Nephron progenitor cell (in vitro differentiated cells): ENCODE results near the gene TBC1D24.

Source experiments
- DNase-seq: peaks from one replicate; pipeline ENCODE4 v3.0.0; 2021
- H3K27ac Mint-ChIP-seq: 2 replicates; pipeline ENCODE4 v1.8.0; 2021; ENCODE audit warnings: mild to moderate bottlenecking, moderate library complexity, mixed read lengths
- H3K27me3 Mint-ChIP-seq: 2 replicates; pipeline ENCODE4 v1.8.0; 2021; ENCODE audit warnings: mild to moderate bottlenecking, low read depth, mixed read lengths; ENCODE audit not compliant: poor library complexity
- H3K36me3 Mint-ChIP-seq: 2 replicates; pipeline ENCODE4 v1.8.0; 2021; ENCODE audit warnings: low read depth, mixed read lengths
- H3K4me1 Mint-ChIP-seq: 2 replicates; pipeline ENCODE4 v1.8.0; 2021; ENCODE audit warnings: mixed read lengths
- H3K4me3 Mint-ChIP-seq: 2 replicates; pipeline ENCODE4 v1.8.0; 2021; ENCODE audit warnings: mild to moderate bottlenecking, moderate library complexity, mixed read lengths
- H3K9me3 Mint-ChIP-seq: 2 replicates; pipeline ENCODE4 v1.8.0; 2021; ENCODE audit warnings: mild to moderate bottlenecking, moderate library complexity, mixed read lengths
- TF ChIP-seq, protein P1 (sequence below): fragments of 200-600 bp; sonication (generic); IDR thresholded peaks from 2 replicates; pipeline ENCODE4 v1.5.0; 2021; ENCODE audit warnings: antibody characterized with exemption

TBC1D24 gene

DNA sequence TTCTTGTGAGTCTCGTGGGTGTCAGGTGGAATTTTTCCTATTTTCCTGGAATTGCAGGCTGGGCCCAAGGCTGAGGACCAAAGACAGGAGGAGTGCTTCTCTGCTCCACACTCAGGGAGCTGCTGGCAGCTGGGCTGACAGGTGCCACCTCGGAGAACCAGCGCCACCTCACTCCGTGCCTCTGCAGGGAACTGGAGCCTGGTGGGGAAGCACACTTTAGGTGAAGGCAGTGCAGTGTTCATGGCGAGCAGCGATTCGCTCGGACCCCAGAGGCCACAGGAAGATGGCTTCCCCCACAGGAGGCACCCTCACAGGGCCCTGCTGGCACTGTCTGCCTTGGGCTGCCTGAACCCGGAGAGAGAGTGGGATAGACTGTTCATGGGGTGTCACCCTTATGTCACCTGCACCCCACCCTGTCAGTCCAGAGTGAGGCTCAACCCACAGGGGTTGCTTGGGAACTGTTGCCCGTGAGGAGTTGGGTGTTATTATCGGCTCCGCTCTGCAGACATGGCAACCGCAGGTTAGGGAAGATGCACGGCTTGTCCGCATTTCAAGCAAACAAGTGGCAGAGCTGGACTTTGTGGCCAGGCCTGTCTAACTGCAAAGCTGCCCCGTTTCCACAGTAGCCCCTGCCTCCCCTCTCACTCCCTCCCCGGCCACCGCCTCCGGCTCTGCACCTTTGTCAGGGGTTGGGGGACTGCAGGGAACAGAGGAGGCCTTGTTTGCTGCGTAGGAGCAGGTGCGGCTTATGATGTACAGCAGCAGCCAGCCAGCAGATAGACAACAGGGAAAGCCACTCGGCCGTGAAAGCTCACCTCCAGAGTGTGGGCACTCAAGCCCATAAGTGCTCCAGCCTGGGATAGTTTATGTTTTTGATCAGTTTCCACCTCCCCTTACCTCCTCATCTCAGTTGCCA lies 15.5 kb downstream of the TBC1D24 start:
- DNase-seq: no peak
- TF ChIP-seq, protein P1, sequence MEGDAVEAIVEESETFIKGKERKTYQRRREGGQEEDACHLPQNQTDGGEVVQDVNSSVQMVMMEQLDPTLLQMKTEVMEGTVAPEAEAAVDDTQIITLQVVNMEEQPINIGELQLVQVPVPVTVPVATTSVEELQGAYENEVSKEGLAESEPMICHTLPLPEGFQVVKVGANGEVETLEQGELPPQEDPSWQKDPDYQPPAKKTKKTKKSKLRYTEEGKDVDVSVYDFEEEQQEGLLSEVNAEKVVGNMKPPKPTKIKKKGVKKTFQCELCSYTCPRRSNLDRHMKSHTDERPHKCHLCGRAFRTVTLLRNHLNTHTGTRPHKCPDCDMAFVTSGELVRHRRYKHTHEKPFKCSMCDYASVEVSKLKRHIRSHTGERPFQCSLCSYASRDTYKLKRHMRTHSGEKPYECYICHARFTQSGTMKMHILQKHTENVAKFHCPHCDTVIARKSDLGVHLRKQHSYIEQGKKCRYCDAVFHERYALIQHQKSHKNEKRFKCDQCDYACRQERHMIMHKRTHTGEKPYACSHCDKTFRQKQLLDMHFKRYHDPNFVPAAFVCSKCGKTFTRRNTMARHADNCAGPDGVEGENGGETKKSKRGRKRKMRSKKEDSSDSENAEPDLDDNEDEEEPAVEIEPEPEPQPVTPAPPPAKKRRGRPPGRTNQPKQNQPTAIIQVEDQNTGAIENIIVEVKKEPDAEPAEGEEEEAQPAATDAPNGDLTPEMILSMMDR: no peak
- Mint-ChIP-seq H3K27ac (no peak overlapping the region), H3K9me3 (no peaks in the 10 kb centered on the region), H3K4me3 (no peak overlapping the region), H3K27me3 (no peaks in the 10 kb centered on the region), H3K36me3 (no peaks in the 10 kb centered on the region), H3K4me1 (peaks cover 34% of the 10 kb centered on the region)

DNA sequence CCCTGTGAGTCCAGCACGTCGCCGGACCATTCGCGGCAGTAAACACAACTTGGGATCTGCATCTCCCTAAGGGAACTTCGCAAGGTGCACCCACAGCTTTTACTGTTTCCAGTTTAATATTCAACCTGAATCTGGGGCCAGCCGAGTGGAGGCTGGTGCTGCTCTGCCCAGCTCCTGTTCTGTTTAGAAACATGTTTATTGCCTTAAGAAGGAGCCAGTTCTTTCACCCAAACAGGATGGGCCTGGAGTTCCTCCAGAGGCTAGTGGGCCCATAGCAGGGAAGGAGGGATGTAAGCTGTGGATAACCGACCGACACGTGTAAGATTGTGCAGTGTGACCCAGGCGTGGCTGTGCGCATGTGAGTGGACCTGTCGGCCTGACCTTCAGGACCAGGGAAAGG lies 17.4 kb downstream of the TBC1D24 start:
- Mint-ChIP-seq H3K9me3 (no peaks in the 10 kb centered on the region), H3K27ac (no peak overlapping the region), H3K4me3 (no peak overlapping the region), H3K4me1 (peaks cover 28% of the 10 kb centered on the region), H3K36me3 (peaks cover under 1% of the 10 kb centered on the region), H3K27me3 (no peaks in the 10 kb centered on the region)
- DNase-seq: no peak
- TF ChIP-seq, protein P1: no peak

DNA sequence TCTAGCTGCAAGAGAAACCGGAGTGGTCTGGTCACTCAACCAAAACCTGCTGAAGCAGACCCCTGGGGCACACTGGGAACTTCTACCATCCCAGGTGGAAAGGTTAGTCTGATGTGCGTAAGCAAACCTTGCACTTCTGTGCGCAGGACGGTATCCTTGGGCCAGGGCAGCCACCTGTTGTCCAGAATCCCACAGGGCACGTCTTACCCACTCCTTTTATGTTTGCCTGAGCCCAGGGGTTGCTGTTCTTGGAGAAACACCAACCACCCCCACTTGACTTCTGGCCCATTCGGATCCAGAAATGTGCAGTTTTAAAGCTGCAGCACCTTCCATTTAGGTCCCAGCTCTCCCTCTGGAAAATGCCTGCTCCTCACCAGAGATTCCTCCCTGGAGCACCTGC lies 18.7 kb downstream of the TBC1D24 start:
- Mint-ChIP-seq H3K4me3 (no peak overlapping the region), H3K27ac (no peak overlapping the region), H3K9me3 (no peaks in the 10 kb centered on the region), H3K36me3 (peaks cover 6% of the 10 kb centered on the region), H3K27me3 (no peaks in the 10 kb centered on the region), H3K4me1 (peaks cover 27% of the 10 kb centered on the region)
- DNase-seq: no peak
- TF ChIP-seq, protein P1: no peak

DNA sequence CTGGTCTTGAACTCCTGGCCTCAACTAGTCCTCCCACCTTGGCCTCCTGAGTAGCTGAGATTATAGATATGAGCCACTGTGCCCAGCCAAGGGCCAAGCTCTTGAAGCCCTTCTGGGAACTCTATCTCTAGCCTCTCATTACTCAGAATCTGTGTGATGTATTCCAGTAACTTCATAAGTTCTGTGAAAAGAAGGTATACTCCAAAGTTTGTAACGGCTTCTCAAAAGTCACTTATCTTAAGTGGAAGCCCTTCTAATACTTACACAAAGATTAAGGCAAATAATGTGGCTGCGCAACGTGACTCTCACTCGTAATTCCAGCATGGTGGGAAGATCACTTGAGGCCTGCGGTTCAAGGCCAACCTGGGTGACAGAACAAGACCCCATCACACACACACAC lies 19.7 kb downstream of the TBC1D24 start:
- peaks cover 27% of the 10 kb centered on the region for H3K4me1 Mint-ChIP-seq
- no peak overlapping the region for H3K27ac Mint-ChIP-seq
- TF ChIP-seq, protein P1: no peak
- no peak overlapping the region for H3K4me3 Mint-ChIP-seq
- no peak for DNase-seq
- H3K36me3 Mint-ChIP-seq: peaks cover 6% of the 10 kb centered on the region
- H3K27me3 Mint-ChIP-seq: peaks cover 3% of the 10 kb centered on the region
- H3K9me3 Mint-ChIP-seq: no peaks in the 10 kb centered on the region

DNA sequence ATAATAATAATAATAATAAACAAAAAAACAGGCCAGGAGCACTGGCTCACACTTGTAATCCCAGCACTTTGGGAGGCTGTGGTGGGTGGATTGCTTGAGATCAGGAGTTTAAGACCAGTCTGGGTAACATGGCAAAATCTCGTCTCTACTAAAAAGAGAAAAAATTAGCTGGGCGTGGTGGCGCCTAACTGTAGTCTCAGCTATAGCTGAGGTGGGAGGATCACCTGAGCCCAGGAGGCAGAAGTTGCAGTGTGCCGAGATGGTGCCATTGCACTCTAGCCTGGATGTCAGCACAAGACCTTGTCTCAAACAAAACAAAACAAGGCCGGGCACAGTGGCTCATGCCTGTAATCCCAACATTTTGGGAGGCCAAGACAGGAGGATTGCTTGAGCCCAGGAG lies 20.1 kb downstream of the TBC1D24 start:
- Mint-ChIP-seq H3K27me3 (peaks cover 3% of the 10 kb centered on the region), H3K36me3 (peaks cover 6% of the 10 kb centered on the region), H3K4me1 (peaks cover 27% of the 10 kb centered on the region), H3K9me3 (no peaks in the 10 kb centered on the region), H3K4me3 (no peak overlapping the region), H3K27ac (no peak overlapping the region)
- DNase-seq: no peak
- TF ChIP-seq, protein P1: no peak
